Activated naive CD4-positive, alpha-beta T cell treated with anti-CD3 and anti-CD28 coated beads, Interleukin-2, amount 50 U/mL, for 16 hours (primary cell): Measurements from ENCODE around the gene RSBN1L.

Source experiments
- DNase-seq: peaks from one replicate; pipeline ENCODE4 v3.0.0-alpha.2; 2020

The RSBN1L gene

GRCh38 chr7:77811516-77812289 lies 115.4 kb downstream of the RSBN1L start:
- DNase-seq, result no peak

- DNase-seq, result no peak
These were observed 116.0 kb downstream of the RSBN1L start for GRCh38 chr7:77812290-77812685.

GRCh38 chr7:77813180-77813579 lies 116.9 kb downstream of the RSBN1L start:
- no peak for DNase-seq

- no peak for DNase-seq
These were observed 122.8 kb downstream of the RSBN1L start for GRCh38 chr7:77819021-77819420.

GRCh38 chr7:77820967-77821366 lies 124.7 kb downstream of the RSBN1L start:
- DNase-seq, result no peak

GRCh38 chr7:77822269-77822668 lies 126.0 kb downstream of the RSBN1L start:
- no peak for DNase-seq

GRCh38 chr7:77823787-77824186 lies 127.5 kb downstream of the RSBN1L start:
- no peak for DNase-seq

- no peak for DNase-seq
These were observed 128.4 kb downstream of the RSBN1L start for GRCh38 chr7:77824636-77825035.

GRCh38 chr7:77825131-77825530 lies 128.9 kb downstream of the RSBN1L start:
- DNase-seq, result no peak

- no peak for DNase-seq
These were observed 130.0 kb downstream of the RSBN1L start for GRCh38 chr7:77826300-77826699.

- DNase-seq, result no peak
These were observed 131.7 kb downstream of the RSBN1L start for GRCh38 chr7:77827999-77828398.

GRCh38 chr7:77830649-77831355 lies 134.5 kb downstream of the RSBN1L start:
- no peak for DNase-seq

- no peak for DNase-seq
These were observed 135.2 kb downstream of the RSBN1L start for GRCh38 chr7:77831481-77831880.

GRCh38 chr7:77831953-77832352 lies 135.7 kb downstream of the RSBN1L start:
- DNase-seq, result no peak
